WTC11 (cell line): ENCODE results near the gene NCF4. TPM values are rescaled to one million over a fixed set of nuclear protein-coding genes. Genes with fewer than 3 reads are reported as not detected.

Source experiments
- ATAC-seq: fragments of 200-7000 bp; cut with Tn5 transposase; 2 replicates; pipeline ENCODE4 v1.10.0; 2021; ENCODE audit warnings: mild to moderate bottlenecking, moderate library complexity
- Bru-seq: library from RNA; stranded (reverse); fragments of 400-500 nt; gene quantifications from one replicate; lab custom pipeline; 2021; lab: Mats Ljungman, UMichigan
- CTCF ChIA-PET: fragments of 300-600 bp; sonication (Branson Sonifier 250); formaldehyde crosslinking; loops from one replicate; lab custom pipeline; 2021; ENCODE audit warnings: antibody characterized with exemption; lab: Charles Lee
- POLR2A ChIA-PET: fragments of 350-600 bp; sonication (Branson Sonifier 250); formaldehyde crosslinking; loops from one replicate; lab custom pipeline; 2021; ENCODE audit warnings: antibody characterized with exemption; lab: Charles Lee
- DNase-seq: peaks from one replicate; pipeline ENCODE4 v3.0.0; 2021; ENCODE audit warnings: low spot score
- H3K27ac Mint-ChIP-seq: 2 replicates; pipeline ENCODE4 v1.8.0; 2021; ENCODE audit warnings: mixed read lengths
- H3K27me3 Mint-ChIP-seq: 2 replicates; pipeline ENCODE4 v1.8.0; 2021; ENCODE audit warnings: low read depth, mild to moderate bottlenecking, moderate library complexity, mixed read lengths
- H3K36me3 Mint-ChIP-seq: 2 replicates; pipeline ENCODE4 v1.8.0; 2021; ENCODE audit warnings: mixed read lengths
- H3K4me1 Mint-ChIP-seq: 2 replicates; pipeline ENCODE4 v1.8.0; 2022; ENCODE audit warnings: mixed read lengths
- H3K4me3 Mint-ChIP-seq: 2 replicates; pipeline ENCODE4 v1.8.0; 2021; ENCODE audit warnings: mild to moderate bottlenecking, moderate library complexity, mixed read lengths
- H3K9me3 Mint-ChIP-seq: 2 replicates; pipeline ENCODE4 v1.8.0; 2021; ENCODE audit warnings: mixed read lengths
- ARID4B ChIP-seq: sonication (generic); formaldehyde crosslinking; IDR thresholded peaks from 2 replicates; pipeline ENCODE4 v1.8.0; 2023; ENCODE audit warnings: missing genetic modification reagents, mild to moderate bottlenecking, borderline replicate concordance
- CREB1 ChIP-seq: sonication (generic); formaldehyde crosslinking; IDR thresholded peaks from 2 replicates; pipeline ENCODE4 v1.8.0; 2023; ENCODE audit warnings: mild to moderate bottlenecking, missing genetic modification reagents
- CTCF ChIP-seq: fragments of 200-600 bp; IDR thresholded peaks from 2 replicates; pipeline ENCODE4 v1.8.0; 2022; ENCODE audit warnings: antibody characterized with exemption
- E2F1 ChIP-seq: sonication (generic); formaldehyde crosslinking; IDR thresholded peaks from 2 replicates; pipeline ENCODE4 v1.8.0; 2022; ENCODE audit warnings: mild to moderate bottlenecking, missing genetic modification reagents
- EMX1 ChIP-seq: fragments of 250-450 bp; sonication (Bioruptor Pico); IDR thresholded peaks from 2 replicates; pipeline ENCODE4 v1.8.0; 2021; ENCODE audit warnings: mild to moderate bottlenecking
- ETV6 ChIP-seq: sonication (generic); formaldehyde crosslinking; IDR thresholded peaks from 2 replicates; pipeline ENCODE4 v1.8.1; 2022; ENCODE audit warnings: mild to moderate bottlenecking, missing genetic modification reagents
- FOXP4 ChIP-seq: sonication (generic); formaldehyde crosslinking; IDR thresholded peaks from 2 replicates; pipeline ENCODE4 v1.8.0; 2022; ENCODE audit warnings: mild to moderate bottlenecking, missing genetic modification reagents
- GRHL2 ChIP-seq: fragments of 250-450 bp; sonication (Bioruptor Pico); IDR thresholded peaks from 2 replicates; pipeline ENCODE4 v1.8.0; 2022; ENCODE audit warnings: mild to moderate bottlenecking, moderate library complexity; ENCODE audit not compliant: insufficient replicate concordance, severe bottlenecking
- JAZF1 ChIP-seq: fragments of 250-450 bp; sonication (Bioruptor Pico); IDR thresholded peaks from 2 replicates; pipeline ENCODE4 v1.9.0; 2021; ENCODE audit warnings: moderate library complexity, mild to moderate bottlenecking, inconsistent platforms
- KAT7 ChIP-seq: sonication (generic); formaldehyde crosslinking; IDR thresholded peaks from 2 replicates; pipeline ENCODE4 v1.8.1; 2023; ENCODE audit warnings: missing genetic modification reagents, mild to moderate bottlenecking, borderline replicate concordance
- MAX ChIP-seq: sonication (generic); formaldehyde crosslinking; IDR thresholded peaks from 2 replicates; pipeline ENCODE4 v1.8.0; 2022; ENCODE audit warnings: mild to moderate bottlenecking, missing genetic modification reagents
- SMAD3 ChIP-seq: sonication (generic); formaldehyde crosslinking; IDR thresholded peaks from 2 replicates; pipeline ENCODE4 v1.8.0; 2022; ENCODE audit warnings: missing genetic modification reagents, mild to moderate bottlenecking, borderline replicate concordance
- SOX15 ChIP-seq: fragments of 250-450 bp; sonication (Bioruptor Pico); IDR thresholded peaks from 2 replicates; pipeline ENCODE4 v1.9.0; 2021; ENCODE audit warnings: mild to moderate bottlenecking
- SP1 ChIP-seq: sonication (generic); formaldehyde crosslinking; conservative IDR thresholded peaks from 2 replicates; pipeline ENCODE4 v1.8.1; 2022; ENCODE audit warnings: missing genetic modification reagents
- ZNF138 ChIP-seq: sonication (generic); formaldehyde crosslinking; conservative IDR thresholded peaks from 2 replicates; pipeline ENCODE4 v1.8.1; 2022; ENCODE audit warnings: mild to moderate bottlenecking, moderate library complexity, missing genetic modification reagents
- ZNF532 ChIP-seq: fragments of 250-450 bp; sonication (Bioruptor Pico); IDR thresholded peaks from 2 replicates; pipeline ENCODE4 v1.9.0; 2021; ENCODE audit warnings: mild to moderate bottlenecking, borderline replicate concordance
- long read RNA-seq, 3 experiments: library from RNA in 1 of 3; library from capped mRNA in 1 of 3; library from polyadenylated mRNA in 1 of 3; unstranded in 2 of 3; stranded (forward) in 1 of 3; transcript quantifications; one replicate each; pipeline ENCODE4 v2.0.0, GENCODE V29; 2021
- total RNA-seq: library from RNA; stranded (reverse); gene quantifications from 3 replicates; pipeline ENCODE4 v1.2.3, GENCODE V29; 2021

The NCF4 gene
- total RNA-seq (not detected in 3 replicates), Bru-seq, nascent RNA (not detected)
- long read RNA-seq, experiment 1 = 0 reads
- long read RNA-seq, experiment 2 = 0 reads
- long read RNA-seq, experiment 3 = 0 reads

GRCh38 chr22:36860821-36861659, at the start of gene NCF4:
NCF4 (plus strand) TSS chr22:36861006; CDS start chr22:36861172, 166 bp downstream.
- Mint-ChIP-seq H3K27ac (no peak within 1 kb of the TSS), H3K27me3 (peaks cover 31% of the 10 kb centered on the region), H3K36me3 (no peaks in the 10 kb centered on the region), H3K9me3 (no peaks in the 10 kb centered on the region), H3K4me1 (peaks cover 4% of the 10 kb centered on the region), H3K4me3 (no peak within 1 kb of the TSS)
- TF ChIP-seq JAZF1 (CRISPR knock-in tag) (no peak), SMAD3 (CRISPR knock-in tag) (no peak), ZNF138 (CRISPR knock-in tag) (no peak), MAX (CRISPR knock-in tag) (no peak), E2F1 (CRISPR knock-in tag) (no peak), ARID4B (no peak), CTCF (no peak), ETV6 (CRISPR knock-in tag) (no peak), CREB1 (CRISPR knock-in tag) (no peak), SP1 (no peak), KAT7 (CRISPR knock-in tag) (no peak), FOXP4 (CRISPR knock-in tag) (no peak), ZNF532 (CRISPR knock-in tag) (no peak), GRHL2 (CRISPR knock-in tag) (no peak), EMX1 (CRISPR knock-in tag) (no peak), SOX15 (CRISPR knock-in tag) (no peak)
- ATAC-seq = no peak
- ChIA-PET CTCF (interaction anchor here (0.6 to 2.0 kb wide), 4 partner anchors 11 to 116 kb away, joined by 3 to 14 read pairs (median 6); partner anchors contain the start of gene IFT27), POLR2A (no interaction called here)
- DNase-seq = no peak
